Type B pancreatic cell (in vitro differentiated cells): ENCODE measurements around the gene FAM124A. TPM values are rescaled to one million over a fixed set of nuclear protein-coding genes. Genes with fewer than 3 reads are reported as not detected.

Source experiments
- DNase-seq: peaks from one replicate; pipeline ENCODE4 v3.0.0; 2021; ENCODE audit warnings: mixed read lengths; ENCODE audit not compliant: unreplicated experiment; ENCODE audit errors: extremely low spot score
- H3K27ac Mint-ChIP-seq: 2 replicates; pipeline ENCODE4 v1.8.0; 2021; ENCODE audit warnings: mild to moderate bottlenecking, mixed read lengths
- H3K27me3 Mint-ChIP-seq: 2 replicates; pipeline ENCODE4 v1.8.0; 2021; ENCODE audit warnings: mixed read lengths
- H3K36me3 Mint-ChIP-seq: 2 replicates; pipeline ENCODE4 v1.8.0; 2021; ENCODE audit warnings: mixed read lengths
- H3K4me1 Mint-ChIP-seq: one replicate; pipeline ENCODE4 v1.8.0; 2021; ENCODE audit warnings: mixed read lengths; ENCODE audit not compliant: unreplicated experiment
- H3K4me3 Mint-ChIP-seq: 2 replicates; pipeline ENCODE4 v1.8.0; 2021; ENCODE audit warnings: mild to moderate bottlenecking, mixed read lengths
- H3K9me3 Mint-ChIP-seq: 2 replicates; pipeline ENCODE4 v1.8.0; 2021; ENCODE audit warnings: mixed read lengths
- total RNA-seq: library from RNA; stranded (reverse); gene quantifications from 2 replicates; pipeline ENCODE4 v1.2.1, GENCODE V29; 2021; ENCODE audit warnings: low replicate concordance
- TF ChIP-seq, protein P1 (sequence below): fragments of 200-600 bp; sonication (generic); conservative IDR thresholded peaks from 2 replicates; pipeline ENCODE4 v1.5.0; 2021; ENCODE audit warnings: antibody characterized with exemption, mild to moderate bottlenecking

Gene FAM124A
- total RNA-seq, 1 donor from 2014 or later, result 4.5 TPM

GRCh38 chr13:51179432-51179971 lies 42.7 kb upstream of the FAM124A start:
- TF ChIP-seq, protein P1, sequence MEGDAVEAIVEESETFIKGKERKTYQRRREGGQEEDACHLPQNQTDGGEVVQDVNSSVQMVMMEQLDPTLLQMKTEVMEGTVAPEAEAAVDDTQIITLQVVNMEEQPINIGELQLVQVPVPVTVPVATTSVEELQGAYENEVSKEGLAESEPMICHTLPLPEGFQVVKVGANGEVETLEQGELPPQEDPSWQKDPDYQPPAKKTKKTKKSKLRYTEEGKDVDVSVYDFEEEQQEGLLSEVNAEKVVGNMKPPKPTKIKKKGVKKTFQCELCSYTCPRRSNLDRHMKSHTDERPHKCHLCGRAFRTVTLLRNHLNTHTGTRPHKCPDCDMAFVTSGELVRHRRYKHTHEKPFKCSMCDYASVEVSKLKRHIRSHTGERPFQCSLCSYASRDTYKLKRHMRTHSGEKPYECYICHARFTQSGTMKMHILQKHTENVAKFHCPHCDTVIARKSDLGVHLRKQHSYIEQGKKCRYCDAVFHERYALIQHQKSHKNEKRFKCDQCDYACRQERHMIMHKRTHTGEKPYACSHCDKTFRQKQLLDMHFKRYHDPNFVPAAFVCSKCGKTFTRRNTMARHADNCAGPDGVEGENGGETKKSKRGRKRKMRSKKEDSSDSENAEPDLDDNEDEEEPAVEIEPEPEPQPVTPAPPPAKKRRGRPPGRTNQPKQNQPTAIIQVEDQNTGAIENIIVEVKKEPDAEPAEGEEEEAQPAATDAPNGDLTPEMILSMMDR, result no peak
- no peaks in the 10 kb centered on the region for H3K9me3 Mint-ChIP-seq
- H3K4me3 Mint-ChIP-seq, result no peak overlapping the region
- peaks cover 54% of the 10 kb centered on the region for H3K27me3 Mint-ChIP-seq
- H3K4me1 Mint-ChIP-seq, result no peaks in the 10 kb centered on the region
- H3K36me3 Mint-ChIP-seq, result no peaks in the 10 kb centered on the region
- no peak for DNase-seq
- no peak overlapping the region for H3K27ac Mint-ChIP-seq

DNA sequence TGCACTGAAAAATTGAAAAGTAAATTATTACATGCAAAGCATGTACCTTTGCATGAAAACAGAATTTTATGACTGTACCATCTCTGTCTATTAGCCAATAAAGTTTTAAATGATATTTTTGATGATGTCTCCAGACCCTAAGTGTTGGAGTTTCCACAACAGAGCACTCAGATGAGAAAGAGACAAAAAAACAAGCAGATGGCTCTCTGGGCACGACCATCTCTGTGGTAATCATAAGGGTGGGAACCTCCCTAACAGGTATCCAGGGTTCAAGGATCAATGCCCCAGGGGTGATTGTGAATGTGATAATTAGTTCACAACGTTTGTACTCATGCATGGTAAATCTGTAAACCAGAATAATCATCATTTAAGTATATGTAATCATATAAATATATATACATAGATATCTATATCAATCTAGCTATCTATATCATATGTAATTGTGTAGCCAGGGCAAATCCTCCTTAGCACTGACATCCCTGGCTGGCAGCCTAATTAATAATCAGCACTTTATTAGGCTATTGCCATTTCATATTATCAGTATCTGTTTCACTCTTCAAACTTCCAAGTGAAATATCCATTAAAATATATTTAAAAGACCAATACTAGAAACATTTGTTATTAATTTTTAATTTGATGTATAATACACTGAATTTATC lies 41.2 kb upstream of the FAM124A start:
- Mint-ChIP-seq H3K27me3 (peaks cover 44% of the 10 kb centered on the region), H3K4me3 (no peak overlapping the region), H3K36me3 (no peaks in the 10 kb centered on the region), H3K27ac (no peak overlapping the region), H3K9me3 (no peaks in the 10 kb centered on the region), H3K4me1 (no peaks in the 10 kb centered on the region)
- no peak for DNase-seq
- TF ChIP-seq, protein P1, result no peak

GRCh38 chr13:51181786-51182383 lies 40.3 kb upstream of the FAM124A start:
- no peaks in the 10 kb centered on the region for H3K9me3 Mint-ChIP-seq
- H3K27me3 Mint-ChIP-seq, result peaks cover 44% of the 10 kb centered on the region
- no peaks in the 10 kb centered on the region for H3K4me1 Mint-ChIP-seq
- DNase-seq, result no peak
- TF ChIP-seq, protein P1, result no peak
- H3K27ac Mint-ChIP-seq, result no peak overlapping the region
- no peak overlapping the region for H3K4me3 Mint-ChIP-seq
- H3K36me3 Mint-ChIP-seq, result no peaks in the 10 kb centered on the region

DNA sequence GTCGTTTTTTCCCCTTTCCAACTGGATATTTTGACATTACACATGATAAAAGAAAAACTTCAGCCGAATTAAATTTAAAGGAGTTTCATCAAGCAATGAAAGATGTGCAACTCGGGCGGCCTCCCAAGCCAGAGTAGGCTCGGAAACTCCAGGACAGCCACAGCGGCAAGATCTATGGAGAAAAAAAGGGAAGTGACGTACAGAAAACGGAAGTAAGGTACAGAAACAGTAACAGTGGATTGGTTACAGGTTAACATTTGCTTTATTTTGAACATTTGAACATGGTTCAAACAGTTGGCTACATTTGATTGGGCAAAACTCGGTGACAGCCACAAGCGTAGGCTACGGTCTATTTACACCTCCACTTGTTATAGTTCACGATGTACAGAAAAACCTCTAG lies 30.5 kb upstream of the FAM124A start:
- H3K27me3 Mint-ChIP-seq, result peaks cover 6% of the 10 kb centered on the region
- TF ChIP-seq, protein P1, result no peak
- DNase-seq, result no peak

DNA sequence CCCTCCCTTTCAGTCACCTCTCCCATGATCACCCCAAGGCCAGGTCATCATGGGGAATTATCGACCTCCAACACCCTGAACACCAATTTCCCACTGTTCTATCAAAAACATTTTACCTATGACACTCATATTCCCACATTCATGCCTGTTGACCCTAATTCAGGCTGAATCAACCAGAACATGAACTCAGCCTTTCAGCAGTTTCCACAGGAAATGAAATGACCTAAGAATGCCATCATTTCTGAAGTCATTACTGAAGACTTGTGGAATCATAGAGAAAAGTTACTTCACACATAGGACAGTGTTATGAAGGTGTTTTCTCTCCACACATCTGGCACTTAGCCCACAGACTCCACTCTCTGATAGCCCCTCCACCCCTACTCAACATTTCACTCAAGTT lies 29.9 kb upstream of the FAM124A start:
- Mint-ChIP-seq H3K27me3 (peaks cover 6% of the 10 kb centered on the region), H3K4me3 (no peak overlapping the region), H3K27ac (no peak overlapping the region), H3K36me3 (no peaks in the 10 kb centered on the region), H3K9me3 (no peaks in the 10 kb centered on the region), H3K4me1 (no peaks in the 10 kb centered on the region)
- TF ChIP-seq, protein P1, result no peak
- no peak for DNase-seq

More for the DNA sequence above, 30.5 kb upstream of the FAM124A start:
- H3K4me1 Mint-ChIP-seq, result no peaks in the 10 kb centered on the region
- no peaks in the 10 kb centered on the region for H3K9me3 Mint-ChIP-seq
- no peak overlapping the region for H3K27ac Mint-ChIP-seq
- H3K36me3 Mint-ChIP-seq, result no peaks in the 10 kb centered on the region
- no peak overlapping the region for H3K4me3 Mint-ChIP-seq
